Mucosa of stomach (tissue), 1 donor: ENCODE data around the gene SOX13.

Experiments used
- H3K27me3 ChIP-seq: one replicate; pipeline ENCODE4 v1.7.0; 2013; ENCODE audit warnings: mild to moderate bottlenecking, low read length; ENCODE audit not compliant: control insufficient read depth, insufficient read depth
- H3K36me3 ChIP-seq: one replicate; pipeline ENCODE4 v1.7.0; 2013; ENCODE audit warnings: low read length; ENCODE audit not compliant: control insufficient read depth, insufficient read depth
- H3K4me1 ChIP-seq: one replicate; pipeline ENCODE4 v1.7.0; 2013; ENCODE audit warnings: mild to moderate bottlenecking, low read length; ENCODE audit not compliant: control insufficient read depth, insufficient read depth
- H3K4me3 ChIP-seq: one replicate; pipeline ENCODE4 v1.7.0; 2013; ENCODE audit warnings: low read length
- H3K9ac ChIP-seq: one replicate; pipeline ENCODE4 v1.7.0; 2013; ENCODE audit warnings: mild to moderate bottlenecking, low read length, moderate library complexity
- H3K9me3 ChIP-seq: one replicate; pipeline ENCODE4 v1.7.0; 2013; ENCODE audit warnings: mild to moderate bottlenecking, low read length, moderate library complexity; ENCODE audit not compliant: control insufficient read depth
- donor health status: Pancreatic carcinoma.

SOX13 gene

GRCh38 chr1:204072931-204073836, at the start of gene SOX13:
Gene SOX13, plus strand, starts transcription at chr1:204073115. Its CDS starts 39,801 bp downstream, at chr1:204112916.
- H3K36me3 ChIP-seq, result no peaks in the 10 kb centered on the region
- H3K9ac ChIP-seq, result peak within 1 kb of the TSS; percentile 71
- H3K4me1 ChIP-seq, result peaks cover 21% of the 10 kb centered on the region
- H3K27me3 ChIP-seq, result no peaks in the 10 kb centered on the region
- no peaks in the 10 kb centered on the region for H3K9me3 ChIP-seq
- H3K4me3 ChIP-seq, result peak within 1 kb of the TSS; percentile 85

- no peaks in the 10 kb centered on the region for H3K36me3 ChIP-seq
- H3K9me3 ChIP-seq, result no peaks in the 10 kb centered on the region
These were observed 46.8 kb upstream of the SOX13 start for GRCh38 chr1:204025917-204026707.

GRCh38 chr1:204027446-204027845, 45.5 kb upstream of the SOX13 start:
- Histone ChIP-seq H3K4me1 (no peaks in the 10 kb centered on the region), H3K9me3 (no peaks in the 10 kb centered on the region), H3K27me3 (no peaks in the 10 kb centered on the region), H3K9ac (no peak overlapping the region), H3K36me3 (no peaks in the 10 kb centered on the region), H3K4me3 (no peak overlapping the region)

More at GRCh38 chr1:204025917-204026707, 46.8 kb upstream of the SOX13 start:
- no peaks in the 10 kb centered on the region for H3K27me3 ChIP-seq
- no peak overlapping the region for H3K4me3 ChIP-seq
- H3K4me1 ChIP-seq, result no peaks in the 10 kb centered on the region
- H3K9ac ChIP-seq, result no peak overlapping the region

GRCh38 chr1:204029016-204029415, 43.9 kb upstream of the SOX13 start:
- H3K4me3 ChIP-seq, result no peak overlapping the region
- H3K9me3 ChIP-seq, result no peaks in the 10 kb centered on the region

GRCh38 chr1:204031098-204031710, 41.7 kb upstream of the SOX13 start:
- Histone ChIP-seq H3K4me1 (no peaks in the 10 kb centered on the region), H3K27me3 (no peaks in the 10 kb centered on the region), H3K9me3 (no peaks in the 10 kb centered on the region), H3K36me3 (no peaks in the 10 kb centered on the region), H3K9ac (no peak overlapping the region), H3K4me3 (no peak overlapping the region)

More at GRCh38 chr1:204029016-204029415, 43.9 kb upstream of the SOX13 start:
- Histone ChIP-seq H3K9ac (no peak overlapping the region), H3K4me1 (no peaks in the 10 kb centered on the region), H3K36me3 (no peaks in the 10 kb centered on the region), H3K27me3 (no peaks in the 10 kb centered on the region)

GRCh38 chr1:204032642-204033235, 40.2 kb upstream of the SOX13 start:
- Histone ChIP-seq H3K4me3 (no peak overlapping the region), H3K4me1 (no peaks in the 10 kb centered on the region), H3K9me3 (no peaks in the 10 kb centered on the region), H3K27me3 (no peaks in the 10 kb centered on the region), H3K9ac (no peak overlapping the region), H3K36me3 (no peaks in the 10 kb centered on the region)

- H3K9ac ChIP-seq, result no peak overlapping the region
These were observed 39.6 kb upstream of the SOX13 start for GRCh38 chr1:204033306-204033705.

GRCh38 chr1:204036882-204037655, 35.8 kb upstream of the SOX13 start:
- no peaks in the 10 kb centered on the region for H3K27me3 ChIP-seq
- H3K9ac ChIP-seq, result no peak overlapping the region
- no peaks in the 10 kb centered on the region for H3K9me3 ChIP-seq
- H3K4me3 ChIP-seq, result no peak overlapping the region
- no peaks in the 10 kb centered on the region for H3K36me3 ChIP-seq
- peaks cover 7% of the 10 kb centered on the region for H3K4me1 ChIP-seq

More at GRCh38 chr1:204033306-204033705, 39.6 kb upstream of the SOX13 start:
- H3K9me3 ChIP-seq, result no peaks in the 10 kb centered on the region
- H3K4me3 ChIP-seq, result no peak overlapping the region
- no peaks in the 10 kb centered on the region for H3K27me3 ChIP-seq
- no peaks in the 10 kb centered on the region for H3K36me3 ChIP-seq
- no peaks in the 10 kb centered on the region for H3K4me1 ChIP-seq

- Histone ChIP-seq H3K9ac (no peak overlapping the region), H3K27me3 (no peaks in the 10 kb centered on the region), H3K9me3 (no peaks in the 10 kb centered on the region), H3K4me3 (no peak overlapping the region), H3K36me3 (no peaks in the 10 kb centered on the region), H3K4me1 (peaks cover 7% of the 10 kb centered on the region)
These were observed 31.6 kb upstream of the SOX13 start for GRCh38 chr1:204041232-204041767.

- Histone ChIP-seq H3K27me3 (no peaks in the 10 kb centered on the region), H3K9ac (no peak overlapping the region), H3K4me3 (no peak overlapping the region), H3K9me3 (no peaks in the 10 kb centered on the region), H3K4me1 (peaks cover 7% of the 10 kb centered on the region), H3K36me3 (no peaks in the 10 kb centered on the region)
These were observed 31.0 kb upstream of the SOX13 start for GRCh38 chr1:204041803-204042505.
